NB4 (cell line): Measurements from ENCODE around the gene CTBP2.

ENCODE experiments used
- DNase-seq: peaks from one replicate; pipeline ENCODE4 v3.0.0; 2010; ENCODE audit warnings: low read depth
- H3K4me3 ChIP-seq: one replicate; pipeline ENCODE4 v1.5.1; 2011; ENCODE audit warnings: mild to moderate bottlenecking, low read depth, low read length, moderate library complexity
- CTCF ChIP-seq: IDR thresholded peaks from one replicate; pipeline ENCODE4 v1.5.1; 2012; ENCODE audit warnings: low read depth, low read length
- MAX ChIP-seq: IDR thresholded peaks from 2 replicates; pipeline ENCODE4 v1.6.1; 2011; ENCODE audit warnings: low read depth, low read length
- MYC ChIP-seq: IDR thresholded peaks from 2 replicates; pipeline ENCODE4 v1.6.1; 2011; ENCODE audit warnings: low read depth, low read length
- POLR2A ChIP-seq: IDR thresholded peaks from 2 replicates; pipeline ENCODE4 v1.6.1; 2011; ENCODE audit warnings: mild to moderate bottlenecking; ENCODE audit not compliant: insufficient read length; ENCODE audit errors: extremely low read depth

Gene CTBP2

GRCh38 chr10:125199270-125199669, 38.9 kb upstream of the CTBP2 start:
- no peak for DNase-seq
- H3K4me3 ChIP-seq = no peak overlapping the region
- TF ChIP-seq POLR2A (no peak), MAX (no peak), MYC (no peak), CTCF (no peak)

- no peak overlapping the region for H3K4me3 ChIP-seq
- TF ChIP-seq MYC (no peak), MAX (no peak), POLR2A (no peak), CTCF (no peak)
- DNase-seq = no peak
Measured at GRCh38 chr10:125194814-125195213, 34.5 kb upstream of the CTBP2 start.

- no peak overlapping the region for H3K4me3 ChIP-seq
- TF ChIP-seq CTCF = no peak
- TF ChIP-seq POLR2A = no peak
- no peak for DNase-seq
Measured at GRCh38 chr10:125193306-125193877, 33.0 kb upstream of the CTBP2 start.

- H3K4me3 ChIP-seq = no peak overlapping the region
- DNase-seq = no peak
- TF ChIP-seq POLR2A = no peak
- no peak for TF ChIP-seq MYC
- TF ChIP-seq MAX = no peak
- TF ChIP-seq CTCF = no peak
Measured at GRCh38 chr10:125192620-125193019, 32.3 kb upstream of the CTBP2 start.

- DNase-seq = no peak
- no peak overlapping the region for H3K4me3 ChIP-seq
- no peak for TF ChIP-seq POLR2A
- no peak for TF ChIP-seq CTCF
- TF ChIP-seq MAX = no peak
Measured at GRCh38 chr10:125192005-125192404, 31.6 kb upstream of the CTBP2 start.

- H3K4me3 ChIP-seq = no peak overlapping the region
- no peak for TF ChIP-seq POLR2A
- DNase-seq = no peak
Measured at GRCh38 chr10:125190946-125191345, 30.6 kb upstream of the CTBP2 start.
